Right renal cortex interstitium (tissue), 3 donors: ENCODE measurements around the gene GP5. TPM values are rescaled to one million over a fixed set of nuclear protein-coding genes. Genes with fewer than 3 reads are reported as not detected.

ENCODE experiments used
- DNase-seq, 3 donors: peaks; one replicate each; pipeline ENCODE4 v3.0.0-alpha.2; 2013; ENCODE audit warnings: low read depth in 3 of 3, low spot score in 2 of 3
- polyA plus RNA-seq, 3 donors: library from polyadenylated mRNA; unstranded; fragments of 120-200 nt; gene quantifications; one replicate each; pipeline ENCODE4 v1.2.1, GENCODE V29; 2013; ENCODE audit not compliant: insufficient read length in 3 of 3

The GP5 gene
- polyA plus RNA-seq, 3 donors, result 0.47 to 0.85 (median 0.72) TPM

DNA sequence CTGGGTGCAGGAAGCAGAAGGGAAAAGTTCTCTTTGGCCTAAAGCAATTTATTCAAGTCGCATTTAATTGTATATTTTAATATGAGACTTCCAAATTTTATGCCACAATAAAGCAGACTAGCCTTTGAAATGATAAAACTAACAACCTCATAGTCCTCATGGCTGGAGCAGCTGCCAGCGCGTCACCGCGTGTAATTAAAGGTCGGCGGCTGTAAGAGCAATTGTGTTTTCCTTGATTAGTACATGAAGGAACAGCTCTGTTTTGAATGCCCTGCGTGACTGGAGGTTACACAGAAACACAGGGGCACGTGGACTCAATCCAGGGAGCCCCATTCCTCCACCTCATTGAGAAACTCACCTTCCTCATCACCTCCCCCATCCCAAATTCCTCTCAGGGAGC, 19.4 kb downstream of the GP5 start:
- no peak for DNase-seq

DNA sequence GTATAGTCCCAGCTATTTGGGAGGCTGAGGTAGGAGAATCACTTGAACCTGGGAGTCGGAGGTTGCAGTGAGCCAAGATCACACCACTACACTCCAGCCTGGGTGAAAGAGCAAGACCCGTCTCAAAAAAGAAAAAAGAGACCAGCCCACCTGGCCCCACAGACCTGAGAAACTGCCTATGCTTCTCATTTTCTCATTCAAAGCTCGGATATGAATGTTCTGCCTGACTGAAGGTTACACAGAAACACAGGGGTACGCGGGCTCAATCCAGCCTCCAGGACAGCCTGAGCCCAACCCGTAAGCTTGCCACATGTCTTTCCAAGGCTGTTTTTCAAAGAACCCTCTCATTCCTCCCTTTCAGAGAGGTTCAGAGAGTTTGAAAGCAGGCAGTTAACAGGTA, 19.8 kb downstream of the GP5 start:
- no peak for DNase-seq

DNA sequence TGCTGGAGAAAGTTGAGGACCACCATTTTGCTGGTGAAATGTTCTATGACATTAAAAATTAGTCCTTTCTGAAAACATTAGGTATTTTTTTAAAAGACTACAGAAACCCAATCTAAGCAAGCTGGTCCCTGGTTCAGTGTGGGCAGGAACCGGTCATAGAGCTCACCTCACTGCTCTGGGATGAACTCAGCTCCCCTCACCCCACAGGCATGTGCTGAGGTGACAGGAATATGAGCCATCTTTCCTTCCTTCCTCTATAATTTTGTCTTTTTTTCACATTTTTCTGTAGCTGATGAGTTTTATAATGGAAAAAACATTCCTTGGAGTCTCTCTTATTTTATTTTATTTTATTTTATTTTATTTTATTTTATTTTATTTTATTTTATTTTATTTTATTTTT, 21.4 kb downstream of the GP5 start:
- DNase-seq, result no peak

DNA sequence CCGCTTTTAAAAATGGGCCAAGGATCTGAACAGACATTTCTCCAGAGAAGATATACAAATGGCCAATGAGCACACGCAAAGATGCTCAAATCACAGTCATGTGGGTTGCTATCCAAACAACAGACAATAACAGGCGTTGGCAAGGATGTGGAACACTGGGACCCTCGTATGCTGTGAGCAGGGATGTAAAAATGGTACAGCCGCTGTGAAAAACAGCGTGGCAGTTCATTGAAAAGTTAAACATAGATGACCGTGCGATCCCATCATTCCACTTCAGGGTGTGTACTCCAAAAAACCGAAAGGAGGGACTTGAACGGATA, 22.9 kb downstream of the GP5 start:
- no peak for DNase-seq

DNA sequence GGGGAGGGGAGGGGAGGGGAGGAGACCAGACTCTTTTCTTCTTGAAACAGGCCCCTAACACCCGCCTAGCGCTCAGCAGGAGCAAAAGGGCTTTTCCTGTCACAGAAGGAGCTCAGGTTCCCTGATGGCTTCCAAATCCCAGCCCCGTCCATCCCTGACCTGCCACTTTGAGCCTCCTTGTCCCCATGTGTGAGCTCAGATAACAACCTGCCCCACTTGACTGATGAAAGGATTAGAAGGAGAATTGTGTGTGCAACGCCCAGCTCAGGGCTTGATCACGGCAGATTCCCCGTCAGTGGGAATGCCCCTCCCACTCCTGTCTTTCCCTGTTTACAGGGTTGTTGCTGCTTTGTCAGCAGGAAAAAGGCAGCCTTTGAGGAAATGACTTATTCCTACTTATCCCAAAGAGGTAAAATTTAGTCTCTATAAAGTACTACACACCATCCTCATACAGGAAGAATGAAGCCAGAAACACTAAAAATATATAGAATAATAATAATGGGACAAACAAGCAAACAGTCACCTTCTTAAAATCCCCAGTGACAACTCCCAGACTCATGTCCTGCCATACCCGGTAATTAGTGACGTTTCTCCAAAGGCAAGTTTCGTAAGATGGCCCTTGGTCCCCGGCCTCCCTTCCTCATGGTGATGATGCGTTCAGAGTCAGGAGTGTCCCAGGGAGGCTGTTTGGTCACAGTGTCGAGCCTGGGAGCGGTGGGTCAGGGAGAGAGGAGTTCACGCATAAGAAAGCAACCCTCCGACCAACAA, 23.4 kb downstream of the GP5 start:
- DNase-seq, result no peak

DNA sequence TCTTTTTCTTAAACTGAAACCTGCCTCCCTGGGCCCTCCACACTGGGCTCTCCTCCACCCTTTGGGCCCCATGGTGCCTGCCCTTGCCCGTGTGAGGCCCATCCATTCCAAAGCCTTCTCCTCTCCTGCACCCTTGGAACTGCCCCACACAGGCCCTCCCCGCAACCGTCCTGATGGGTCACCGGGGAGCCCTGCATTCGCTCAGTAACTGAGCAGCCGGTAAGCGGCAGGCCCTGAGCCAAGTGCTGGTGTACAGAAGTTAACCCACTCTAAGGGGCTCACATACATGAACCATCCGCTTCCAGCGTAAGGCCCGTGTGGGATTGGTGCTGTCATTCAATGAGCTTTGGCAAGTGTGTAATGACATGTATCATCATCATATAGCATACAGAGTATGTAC, 24.1 kb downstream of the GP5 start:
- DNase-seq, result no peak

DNA sequence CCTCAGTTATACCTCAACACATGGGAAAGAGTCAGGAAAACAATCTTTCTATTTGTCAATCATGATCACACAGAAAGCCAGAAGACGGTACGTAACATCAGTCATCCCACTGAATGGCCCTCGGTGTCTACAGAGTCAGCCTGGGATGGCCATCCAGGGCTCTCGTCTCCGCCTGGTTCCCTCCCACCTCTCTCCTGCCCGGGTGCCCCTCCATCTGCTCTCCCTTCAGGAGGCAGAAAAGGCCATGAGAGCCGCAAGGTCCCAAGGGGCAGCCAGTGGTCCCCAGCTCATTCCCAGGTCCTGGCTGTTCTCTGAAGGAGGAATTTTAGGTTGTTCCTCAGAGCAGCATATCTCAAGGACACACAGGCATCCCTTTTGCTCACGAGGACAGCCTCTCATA, 25.2 kb downstream of the GP5 start:
- no peak for DNase-seq

DNA sequence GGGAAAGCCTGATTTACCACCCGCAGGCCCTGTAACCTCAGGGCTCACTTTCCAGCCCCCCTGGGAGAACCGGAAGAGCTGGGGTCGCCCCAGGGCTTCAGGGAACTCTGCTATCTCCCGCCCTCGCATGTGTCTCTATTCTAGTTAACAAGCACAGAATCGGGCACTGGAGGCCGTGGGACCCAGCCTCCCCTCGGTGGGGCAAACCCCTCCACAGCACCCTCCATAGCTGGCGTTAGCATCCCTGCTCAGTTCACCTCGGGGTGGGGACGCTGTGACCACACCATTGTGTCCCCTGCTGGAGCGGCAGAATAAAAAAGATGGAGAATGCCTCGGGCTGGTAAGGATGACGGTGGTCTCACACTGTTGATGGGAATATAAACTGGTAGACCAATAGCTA, 26.0 kb downstream of the GP5 start:
- DNase-seq, result no peak

DNA sequence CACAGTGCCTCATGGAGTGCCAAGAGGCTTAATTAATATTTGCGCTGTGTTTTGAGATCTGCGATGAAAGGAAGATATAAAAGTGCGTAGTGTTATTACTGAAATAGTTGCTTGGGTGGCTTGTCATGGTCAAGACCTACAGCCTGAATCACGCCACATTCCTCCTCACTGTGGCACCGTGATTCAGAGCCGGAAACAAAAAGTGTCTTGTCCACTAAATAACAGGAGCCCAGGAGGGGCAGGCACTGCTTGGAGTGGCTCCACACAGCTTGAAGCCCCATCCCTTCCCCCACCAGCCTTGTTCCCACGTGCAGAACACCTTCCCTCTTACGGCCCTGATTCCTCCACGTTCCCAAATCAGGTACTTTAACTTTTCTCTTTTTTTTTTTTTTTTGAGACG, 28.3 kb downstream of the GP5 start:
- no peak for DNase-seq

DNA sequence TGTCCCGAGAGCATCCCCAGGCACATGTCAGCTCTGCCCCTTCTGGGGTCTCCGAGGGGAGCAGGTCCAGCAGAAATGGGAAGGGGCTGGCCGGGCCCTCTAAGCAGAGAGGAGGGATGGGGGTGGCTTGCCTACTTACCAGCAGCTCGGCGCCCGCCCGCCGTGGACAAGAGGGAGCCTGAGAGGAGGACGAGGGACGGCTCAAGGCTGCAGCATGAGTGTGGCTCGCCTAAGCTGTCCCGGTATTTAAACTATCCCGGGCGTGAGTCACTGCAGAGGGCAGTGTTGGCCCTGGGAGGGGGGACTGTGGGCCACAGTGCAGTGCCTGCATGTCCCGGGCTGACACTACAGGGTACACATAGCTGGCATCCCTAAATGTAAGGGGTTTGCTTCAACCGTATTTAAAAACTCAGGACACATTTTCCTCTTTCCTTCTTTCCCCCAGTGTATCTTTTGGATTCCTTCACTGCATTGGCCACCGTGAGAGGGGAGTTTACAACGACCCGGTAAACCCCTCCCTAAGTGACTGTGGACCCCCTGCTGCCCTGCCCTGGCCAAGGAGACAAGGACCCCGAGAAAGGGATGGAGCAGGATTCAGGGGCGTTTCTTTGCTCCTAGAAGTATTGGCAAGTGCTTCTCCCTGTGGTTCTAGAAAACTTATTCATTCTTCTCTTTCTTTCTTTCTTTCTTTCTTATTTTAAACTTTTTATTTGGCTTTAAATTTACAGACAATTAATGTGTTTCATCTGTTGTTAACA, 29.4 kb downstream of the GP5 start, which contains the start of gene LRRC15:
Gene LRRC15 (minus strand): TSS at position 222 of the 758 bp plus-strand sequence. CDS start 8,700 bp downstream, outside the sequence.
- DNase-seq, result no peak

DNA sequence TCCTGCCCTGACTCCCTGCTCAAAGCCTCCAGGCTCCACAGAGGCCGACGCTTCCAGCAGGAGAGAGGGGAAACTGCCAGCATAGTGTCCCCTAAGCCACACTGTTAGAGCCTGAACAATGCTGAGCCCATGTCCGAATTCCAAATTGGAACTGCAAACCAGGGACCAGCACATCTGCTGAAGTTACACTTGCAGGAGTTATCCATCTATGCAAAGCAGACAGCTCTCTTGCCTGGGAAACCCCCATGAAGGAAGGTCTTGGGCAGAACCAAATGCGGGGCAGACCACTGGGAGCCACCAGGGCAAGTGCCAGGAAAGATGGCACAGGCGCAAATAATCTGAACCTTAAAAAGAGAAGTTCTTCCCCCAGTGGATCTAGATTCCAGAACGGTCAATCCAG, 30.1 kb downstream of the GP5 start:
- no peak for DNase-seq

DNA sequence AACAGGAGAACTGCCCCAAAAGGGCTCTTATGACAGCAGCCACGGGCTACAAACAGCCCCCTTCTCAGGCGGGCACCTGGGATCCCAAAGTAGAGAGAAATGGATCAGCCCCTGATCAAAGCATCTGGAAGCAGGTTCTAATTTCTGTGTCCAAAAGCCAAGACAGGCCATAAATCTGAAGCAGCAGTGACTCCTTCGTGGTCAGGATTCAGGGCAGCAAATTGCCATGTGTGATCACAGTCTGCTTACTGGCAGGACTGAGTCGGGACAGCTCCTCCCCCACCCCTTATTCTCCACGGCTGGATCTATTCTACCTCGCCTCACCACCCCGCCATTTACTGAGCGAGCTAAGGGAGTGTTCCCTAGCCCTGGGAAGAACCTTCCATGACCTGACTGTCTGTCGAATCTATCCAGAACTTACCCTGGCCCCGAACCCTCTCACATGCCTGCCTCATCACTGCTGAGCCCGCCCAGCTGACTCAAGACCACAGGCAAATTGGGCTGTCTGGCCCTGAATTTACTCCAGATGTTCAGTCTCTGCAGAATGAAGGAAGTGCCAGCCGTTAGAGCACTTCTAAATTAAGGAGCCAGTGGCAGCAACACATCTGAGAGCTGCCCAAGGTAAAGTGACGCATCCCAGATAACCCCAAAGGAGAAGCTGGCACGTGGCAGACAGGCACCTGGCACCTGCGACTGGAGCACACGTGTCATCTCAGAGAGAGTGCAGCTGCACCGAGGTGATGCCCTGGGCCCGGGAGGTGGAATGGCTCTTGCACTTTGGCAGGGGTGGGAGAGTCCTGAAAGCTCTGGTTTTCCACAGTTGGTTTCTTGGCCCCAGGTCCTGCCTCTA, 30.8 kb downstream of the GP5 start:
- no peak for DNase-seq

DNA sequence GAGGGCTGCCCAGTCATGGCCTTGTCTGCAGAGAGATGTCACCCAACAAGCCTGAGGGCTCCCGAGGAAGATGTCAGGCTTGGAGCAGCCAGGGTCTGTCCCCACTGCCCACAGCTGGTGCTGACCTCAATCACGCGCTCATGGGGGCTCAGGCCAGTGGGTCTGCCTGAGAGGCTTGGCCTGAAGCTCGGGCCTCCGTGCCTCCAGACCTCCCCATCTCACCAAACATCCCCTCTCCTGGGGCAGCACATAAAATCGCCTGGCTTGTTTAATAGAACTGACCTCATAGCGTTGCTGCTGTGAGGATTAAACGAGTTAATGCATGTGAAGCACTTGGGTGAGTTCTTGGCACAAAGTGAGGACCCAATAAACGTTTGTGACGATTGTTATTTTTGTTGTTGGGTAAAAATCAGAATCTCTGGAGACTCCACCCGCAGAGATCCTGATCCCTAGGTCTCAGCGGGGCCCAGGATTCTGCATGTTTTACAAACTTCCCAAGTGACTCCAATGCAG, 33.0 kb downstream of the GP5 start:
- no peak for DNase-seq

DNA sequence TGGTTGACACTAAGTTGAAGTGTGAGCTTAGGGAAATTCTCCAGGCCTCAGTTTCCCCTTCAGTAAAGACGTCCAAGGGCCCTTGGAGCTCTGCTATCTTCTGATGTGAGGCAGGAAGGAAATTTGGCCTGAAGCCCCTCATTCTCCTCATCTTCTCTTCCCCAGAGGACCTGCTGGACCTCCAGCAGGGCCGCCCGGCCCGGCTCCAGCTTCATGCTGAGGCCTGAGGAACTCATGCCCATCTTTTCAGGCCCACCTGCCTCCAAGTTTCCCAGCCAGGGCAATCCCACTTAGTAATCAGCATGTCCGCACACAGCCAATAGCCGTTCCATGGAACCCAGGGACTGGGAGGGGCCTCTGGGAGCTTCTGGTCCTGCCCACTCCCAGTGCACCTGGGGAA, 33.5 kb downstream of the GP5 start:
- no peak for DNase-seq

DNA sequence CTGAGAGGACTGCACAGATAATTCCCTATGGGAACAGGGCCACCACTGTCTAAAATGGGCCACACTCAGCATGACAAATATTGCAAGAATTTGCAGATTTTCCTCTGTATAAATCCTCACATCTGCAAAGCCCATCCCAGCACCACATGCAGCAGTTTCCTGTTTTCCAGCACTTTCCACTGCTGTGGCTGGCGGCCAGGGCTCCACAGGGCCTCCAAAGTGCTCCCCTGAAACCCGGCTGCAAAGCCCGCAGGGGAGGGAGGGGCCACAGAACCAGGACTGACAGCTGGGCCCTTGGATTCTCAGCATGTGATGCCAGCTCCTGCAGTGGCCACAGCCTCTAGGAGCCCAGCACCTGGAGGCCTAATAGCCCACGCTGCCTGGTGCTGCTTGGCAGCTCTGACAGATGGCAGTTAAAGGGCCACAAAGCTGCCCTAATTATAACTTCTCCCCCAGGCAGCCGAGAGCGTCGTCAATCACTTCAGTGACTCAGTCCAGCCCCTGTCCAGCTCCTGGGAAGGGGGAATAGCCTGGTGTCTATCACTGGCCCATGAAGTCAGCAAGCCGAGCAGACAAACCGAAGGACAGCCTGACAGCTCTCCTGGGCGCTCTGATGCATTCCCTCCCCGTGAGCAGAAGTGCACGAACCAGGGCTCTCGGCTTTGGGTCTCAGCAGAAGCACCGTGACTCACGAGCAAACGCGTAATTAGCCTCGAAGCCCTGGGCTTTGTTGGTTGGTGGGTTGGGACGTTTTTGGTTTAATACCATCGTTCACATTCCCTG, 34.2 kb downstream of the GP5 start:
- no peak for DNase-seq

DNA sequence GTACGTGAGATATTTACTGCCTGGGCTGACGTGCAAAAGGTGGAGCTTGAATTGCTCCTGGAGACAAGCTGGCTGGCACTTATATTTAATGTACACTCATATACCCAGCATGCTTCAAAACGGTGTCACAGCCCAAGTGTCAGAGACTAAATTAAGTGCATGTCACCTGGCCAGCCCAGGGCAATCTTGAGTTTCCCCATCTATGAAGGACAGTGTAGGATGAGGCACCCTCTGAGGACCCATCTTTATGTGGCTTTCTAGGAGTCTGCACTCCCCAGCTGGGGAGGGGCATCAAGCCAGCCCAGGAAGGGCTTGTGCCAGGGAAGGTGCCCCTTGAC, 34.8 kb downstream of the GP5 start:
- no peak for DNase-seq

DNA sequence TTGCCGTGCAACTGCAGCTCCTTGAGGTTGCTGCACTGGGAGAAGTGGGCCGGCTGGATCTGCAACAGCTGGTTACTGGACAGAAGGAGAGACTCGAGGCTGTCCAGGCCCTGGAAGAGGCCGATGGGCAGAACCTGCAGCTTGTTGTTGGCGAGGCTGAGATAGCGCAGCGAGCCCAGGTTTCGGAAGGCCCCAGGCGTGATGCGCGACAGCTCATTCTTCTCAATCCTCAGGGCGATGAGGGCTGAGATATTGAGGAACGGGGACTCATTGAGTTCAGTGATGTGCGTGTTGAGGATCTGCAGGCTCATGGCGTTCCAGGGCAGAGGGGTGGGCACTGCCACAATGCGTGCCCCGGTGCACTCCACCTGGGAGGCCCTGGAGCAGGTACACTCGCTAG, 38.5 kb downstream of the GP5 start:
- no peak for DNase-seq

DNA sequence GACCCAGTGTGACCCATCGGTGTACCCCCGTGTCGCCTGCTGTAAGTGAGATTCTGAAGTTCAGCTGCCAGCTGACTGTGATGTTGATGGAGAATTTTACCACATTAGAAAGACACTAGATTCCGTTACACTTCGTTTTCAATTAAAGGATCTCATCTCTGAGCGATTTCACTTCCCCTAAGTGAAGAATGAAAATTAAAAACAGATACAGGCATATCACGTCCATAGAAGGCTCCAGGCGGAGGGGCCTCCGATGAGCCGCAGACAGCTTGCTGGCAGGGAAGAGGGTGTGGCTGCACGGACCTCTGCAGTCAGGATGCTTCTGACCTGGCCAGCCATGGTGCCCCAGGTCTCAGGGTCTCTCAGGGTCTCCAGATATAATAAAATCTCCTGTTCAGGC, 41.4 kb downstream of the GP5 start:
- no peak for DNase-seq

DNA sequence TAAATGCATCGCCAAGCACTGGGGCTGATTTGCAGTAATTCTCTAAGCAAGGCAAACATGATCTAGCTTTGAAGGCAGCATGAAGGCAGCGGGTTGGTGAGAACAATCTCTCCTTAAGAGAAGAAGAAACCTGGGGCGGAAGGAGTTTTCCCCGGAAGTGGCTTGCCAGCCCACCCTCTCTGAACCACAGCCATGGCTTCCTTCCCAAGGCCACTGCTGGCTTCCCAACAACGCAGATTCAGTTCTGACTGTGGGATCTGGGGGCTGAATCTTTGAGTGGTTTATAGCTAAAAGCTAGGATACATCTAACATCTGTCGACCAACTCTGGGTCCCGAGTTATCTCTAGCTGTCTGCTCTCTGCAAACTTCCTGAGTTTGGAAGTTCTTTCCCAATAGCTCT, 43.7 kb downstream of the GP5 start:
- no peak for DNase-seq

DNA sequence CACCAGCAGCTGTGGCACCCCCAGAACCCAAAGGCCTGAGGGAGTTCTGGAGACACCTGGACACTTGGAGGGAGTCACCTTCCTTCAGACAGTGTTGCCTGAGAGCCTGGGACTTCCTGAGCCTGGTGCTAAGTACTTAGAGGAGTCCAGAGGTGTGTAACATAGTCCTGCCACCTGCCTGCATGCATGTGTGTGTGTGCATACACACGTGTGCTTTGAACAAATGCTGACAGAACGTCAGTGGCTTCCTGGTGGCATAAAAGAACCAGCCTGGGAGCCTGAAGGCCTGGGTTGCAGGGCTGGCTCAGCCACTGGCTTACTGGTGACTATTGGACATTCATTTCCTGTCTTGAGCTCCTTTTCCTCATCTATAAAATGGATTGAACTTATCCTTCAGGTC, 44.8 kb downstream of the GP5 start:
- DNase-seq, result no peak
